CD4-positive, alpha-beta T cell treated with Interleukin-6 for 4 hours (primary cell): ENCODE data around the gene TEX261.
A peak's percentile ranks its signal among the peaks of the same experiment; 100 is the strongest.
"Not testable (repeated sequence)": the region's sequence is repeated elsewhere in the genome, so short reads cannot be mapped to it uniquely, and the experiment has no call there.

Experiments used
- DNase-seq: peaks from one replicate; pipeline ENCODE4 v3.0.0-alpha.2; 2020; ENCODE audit warnings: mixed read lengths

Gene TEX261

DNA sequence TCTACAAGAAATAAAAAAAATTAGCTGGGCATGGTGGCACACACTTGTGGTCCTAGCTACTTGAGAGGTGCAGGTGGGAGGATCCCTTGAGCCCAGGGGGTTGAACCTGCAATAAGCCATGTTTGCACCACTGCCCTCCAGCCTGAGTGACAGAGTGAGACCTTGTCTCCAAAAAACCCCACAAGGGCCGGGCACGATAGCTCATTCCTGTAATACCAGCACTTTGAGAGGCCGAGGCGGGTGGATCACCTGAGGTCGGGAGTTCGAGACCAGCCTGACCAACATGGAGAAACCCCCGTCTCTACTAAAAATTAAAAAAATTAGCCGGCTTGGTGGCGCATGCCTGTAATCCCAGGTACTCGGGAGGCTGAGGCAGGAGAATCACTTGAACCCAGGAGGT lies 5.3 kb upstream of the TEX261 start:
- DNase-seq: not testable (repeated sequence)

DNA sequence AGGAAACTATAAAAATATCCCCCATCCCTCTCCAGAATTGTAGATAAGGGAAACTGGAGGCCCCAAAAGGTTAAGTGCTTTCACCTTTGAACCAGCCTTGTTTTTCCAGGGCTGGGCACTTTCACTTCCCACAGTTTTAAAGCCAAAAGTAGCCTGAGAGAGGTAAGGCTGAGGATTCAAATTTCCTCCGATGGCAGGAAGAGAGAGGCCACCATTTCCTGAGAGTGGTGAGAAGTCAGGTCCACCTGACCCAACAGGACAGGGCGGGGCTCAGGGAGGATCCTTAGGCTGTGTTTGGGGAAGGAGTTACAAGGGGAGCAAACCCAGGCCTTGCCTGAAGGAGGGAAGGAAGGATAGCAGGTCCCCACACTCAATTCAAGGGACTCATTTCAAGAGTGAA lies 4.7 kb upstream of the TEX261 start:
- no peak for DNase-seq

DNA sequence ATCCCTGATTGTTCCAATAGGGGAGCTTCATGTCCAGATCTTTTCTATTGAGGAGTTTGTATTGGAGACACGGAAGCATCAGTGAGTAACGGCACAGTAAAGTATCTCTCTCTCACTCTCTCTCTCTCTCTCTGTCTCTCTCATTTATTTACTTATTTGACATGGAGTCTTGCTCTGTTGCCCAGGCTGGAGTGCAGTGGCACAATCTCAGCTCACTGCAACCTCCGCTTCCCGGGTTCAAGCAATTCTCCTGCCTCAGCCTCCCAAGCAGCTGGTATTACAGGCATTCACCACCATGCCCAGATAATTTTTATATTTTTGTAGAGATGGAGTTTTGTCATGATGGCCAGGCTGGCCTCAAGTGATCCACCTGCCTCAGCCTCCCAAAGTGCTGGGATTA lies 4.2 kb upstream of the TEX261 start:
- DNase-seq: not testable (repeated sequence)

DNA sequence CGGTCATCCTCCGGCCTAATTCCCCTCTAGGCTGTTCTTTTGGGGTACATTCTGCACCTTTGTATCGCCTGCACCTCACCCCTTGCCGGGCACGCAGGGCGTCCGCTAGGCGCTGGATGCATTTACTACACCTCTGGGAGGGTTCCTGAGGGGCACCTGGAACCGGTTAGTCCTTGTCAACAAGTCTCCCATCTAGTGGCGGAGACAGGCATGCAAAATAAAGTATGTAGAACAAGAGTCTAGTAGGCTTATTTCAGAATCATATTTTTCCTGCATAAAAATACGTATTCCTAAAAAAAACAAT lies 705 bp upstream of the TEX261 start:
- peak; percentile 73 for DNase-seq

DNA sequence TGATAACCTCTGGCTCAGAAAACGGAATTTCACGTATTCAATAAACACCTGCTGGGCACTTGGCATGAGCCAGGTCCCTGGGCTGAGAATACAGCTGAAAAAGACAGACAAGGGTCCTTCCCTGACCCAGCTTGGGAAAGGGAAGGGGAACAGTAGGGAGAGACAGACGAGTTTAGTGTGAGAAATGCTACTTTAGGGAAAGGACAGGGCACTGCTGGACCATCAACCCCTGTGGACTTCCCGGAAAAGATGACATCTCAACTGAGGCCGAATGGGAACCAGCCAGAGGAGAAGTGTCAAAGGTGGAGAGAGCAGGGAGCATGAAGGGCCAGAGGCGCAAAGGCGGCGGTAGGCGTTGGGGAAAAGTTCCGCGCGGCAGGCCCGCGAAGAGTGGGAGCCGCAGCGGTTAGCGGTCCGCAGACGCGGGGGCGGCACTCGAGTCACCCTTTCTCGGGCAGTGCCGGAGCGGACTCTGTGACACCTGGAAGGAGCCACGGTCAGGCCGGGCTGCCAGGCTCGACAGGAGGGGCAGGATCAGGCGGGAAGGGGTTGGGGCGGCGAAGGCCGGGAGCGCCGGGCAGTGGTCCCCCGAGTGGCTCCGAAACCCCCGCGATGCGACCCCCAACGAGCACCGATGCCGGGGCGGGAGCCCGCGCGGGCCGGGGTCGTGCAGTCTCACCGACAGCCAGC lies 519 bp downstream of the TEX261 start:
- peak; percentile 35 for DNase-seq

DNA sequence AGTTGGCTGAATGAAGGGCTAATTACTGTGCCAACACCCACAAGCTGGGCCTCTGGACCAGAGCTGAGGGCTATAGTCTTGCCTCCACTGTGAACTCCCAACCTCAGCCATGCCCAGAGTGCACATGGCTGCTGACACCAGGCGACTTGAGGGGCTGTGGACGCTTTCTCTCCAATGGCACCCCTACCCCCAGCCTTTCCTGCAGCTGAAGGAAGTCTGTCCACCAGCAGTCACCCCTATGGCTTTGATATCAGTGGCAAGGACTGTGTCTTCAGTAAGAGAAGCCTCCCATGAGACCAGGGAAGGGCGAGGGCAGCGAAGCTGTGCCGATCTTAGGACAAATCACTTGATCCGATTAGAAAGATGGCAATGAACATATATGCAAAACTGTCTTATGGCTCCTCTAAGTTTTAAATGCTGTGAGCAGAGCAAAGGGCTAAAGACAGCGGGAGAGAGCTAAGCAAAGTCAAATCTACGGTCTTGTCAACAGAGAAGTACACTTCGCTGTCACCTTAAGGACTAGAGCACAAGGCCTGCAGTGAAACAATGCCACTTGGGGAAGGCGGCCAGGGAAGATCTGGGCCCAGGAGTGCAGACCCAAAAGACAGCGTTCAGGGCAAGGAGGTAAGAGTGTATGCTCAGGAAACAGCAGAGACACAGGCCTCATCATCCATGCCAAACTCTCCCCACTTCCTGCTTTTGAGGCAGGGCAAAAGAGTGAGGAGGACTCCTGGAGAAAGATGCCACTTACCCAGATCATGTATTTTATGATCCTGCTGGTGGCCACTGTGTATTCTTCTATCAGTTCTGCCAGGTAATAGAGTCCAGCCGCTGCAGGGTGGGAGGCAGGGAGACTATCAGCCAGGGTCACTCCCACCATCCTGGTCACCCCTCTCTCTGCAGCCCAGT lies 1.5 kb downstream of the TEX261 start:
- DNase-seq: no peak

DNA sequence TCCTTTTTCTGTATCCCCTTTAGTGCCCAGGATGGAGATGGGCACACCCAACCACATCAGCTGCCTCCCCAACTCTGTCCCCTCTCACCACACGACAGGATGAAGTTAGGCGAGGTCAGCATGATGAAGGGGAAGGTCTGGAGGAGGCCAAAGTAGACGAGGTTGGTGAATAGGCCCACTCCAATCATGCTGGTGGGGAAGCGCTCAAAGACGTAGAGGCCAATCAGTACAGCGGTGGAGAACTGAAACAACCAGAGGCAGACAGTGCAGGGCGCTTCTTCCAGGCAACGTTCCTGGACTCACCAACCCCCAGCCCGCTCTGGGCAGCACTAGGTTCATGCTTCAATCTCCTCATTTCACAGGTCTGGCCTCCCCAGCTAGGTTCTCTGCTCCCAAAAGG lies 2.9 kb downstream of the TEX261 start:
- DNase-seq: no peak

DNA sequence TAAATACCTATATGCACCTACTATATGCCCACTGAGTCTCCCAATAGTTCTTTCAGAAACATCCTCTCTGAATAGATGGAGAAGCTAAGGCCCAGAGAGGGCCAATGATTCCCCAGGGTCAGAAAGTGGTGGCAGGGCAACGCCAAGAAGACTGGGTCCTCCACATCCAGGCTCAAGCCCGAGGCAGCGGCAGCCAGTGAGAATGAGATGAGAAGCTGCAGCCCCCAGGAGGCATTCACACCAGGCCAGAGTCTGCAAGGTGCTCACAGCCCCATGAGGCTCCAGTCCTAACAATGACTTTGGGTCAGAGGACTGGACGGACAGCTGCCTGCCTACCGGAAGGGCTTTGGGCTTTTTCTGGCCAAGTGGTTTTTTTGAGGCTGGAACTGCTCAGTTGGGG lies 3.5 kb downstream of the TEX261 start:
- no peak for DNase-seq

DNA sequence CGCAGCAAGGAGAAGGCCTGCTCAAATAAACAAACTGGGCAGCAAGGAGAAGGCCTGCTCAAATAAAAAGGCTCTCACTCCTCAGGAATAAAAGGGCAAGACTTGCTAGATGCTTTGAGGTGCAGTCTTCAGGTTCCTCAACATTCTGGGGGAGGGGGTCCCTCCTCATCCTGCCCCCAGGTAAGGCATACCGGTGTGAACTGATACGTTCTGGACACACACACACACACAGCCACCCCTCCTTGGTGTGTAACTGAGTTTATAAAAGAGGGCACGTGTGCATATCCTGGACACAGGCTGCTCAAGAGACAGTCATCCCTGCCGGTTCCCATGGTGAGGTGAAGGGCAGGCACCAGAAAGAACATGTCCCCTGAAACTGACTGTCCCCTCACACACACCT lies 4.5 kb downstream of the TEX261 start:
- no peak for DNase-seq

DNA sequence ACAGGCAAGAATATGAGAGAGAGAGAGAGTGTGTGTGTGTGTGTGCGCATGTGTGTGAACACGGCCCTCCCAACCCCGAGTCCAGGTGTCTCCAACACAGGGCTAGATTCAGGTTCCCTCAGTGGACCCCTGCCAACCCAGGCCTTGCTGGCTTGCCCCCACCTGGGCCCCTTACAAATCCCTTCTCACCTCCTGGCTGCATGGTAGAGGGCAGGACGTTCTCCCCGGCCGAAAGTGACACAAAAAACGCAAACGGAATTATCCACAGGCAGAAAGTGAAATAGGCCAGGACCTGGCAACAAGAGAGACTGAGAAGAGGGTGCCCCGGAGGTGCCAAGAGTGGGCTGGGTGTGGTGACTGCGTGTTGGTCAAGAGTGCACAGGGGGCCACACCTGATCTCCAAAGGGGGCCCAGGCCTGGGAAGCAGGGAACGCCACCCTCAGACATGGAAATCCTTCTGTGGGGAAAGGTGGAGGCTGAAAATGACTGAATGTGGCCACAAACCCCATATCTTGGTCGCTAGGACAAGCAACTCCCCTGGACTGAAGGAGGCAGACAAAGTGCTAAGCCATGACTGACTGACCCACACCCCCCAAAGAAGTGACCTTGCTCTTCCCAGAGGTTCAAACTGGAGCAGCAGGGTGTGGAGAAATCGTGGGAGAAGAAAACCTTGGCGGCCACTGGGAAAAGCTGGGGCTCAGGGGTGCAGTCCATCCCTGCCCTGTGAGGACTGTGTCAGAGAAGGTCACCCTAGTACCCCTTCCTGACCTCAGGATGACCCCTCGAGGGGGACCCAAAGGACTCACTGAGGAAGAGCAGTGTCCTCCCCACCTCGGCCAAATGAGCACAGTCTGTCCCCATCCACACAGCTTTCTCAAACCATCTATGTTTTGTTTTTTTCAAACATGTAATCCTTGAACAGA lies 5.7 kb downstream of the TEX261 start:
- DNase-seq: no peak

DNA sequence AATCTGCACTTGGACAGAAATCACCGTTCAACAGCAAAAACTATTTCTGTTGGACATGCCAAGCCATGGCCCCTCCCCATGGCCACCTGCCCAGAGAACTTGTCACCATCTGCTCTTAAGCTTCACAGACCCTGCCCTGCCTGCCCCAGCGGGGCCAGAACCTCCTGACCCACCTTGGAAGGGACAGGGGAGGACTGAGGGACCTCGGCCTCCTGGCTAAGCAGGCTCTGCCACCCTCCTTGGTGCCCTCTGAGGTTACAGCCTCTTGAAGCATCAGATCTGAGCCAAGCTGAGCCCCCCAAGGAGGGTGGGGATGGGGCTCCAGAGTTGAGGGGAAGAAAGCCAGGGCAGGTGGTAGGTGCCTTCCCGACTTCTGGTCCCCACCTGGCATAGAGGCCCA lies 6.5 kb downstream of the TEX261 start:
- no peak for DNase-seq

DNA sequence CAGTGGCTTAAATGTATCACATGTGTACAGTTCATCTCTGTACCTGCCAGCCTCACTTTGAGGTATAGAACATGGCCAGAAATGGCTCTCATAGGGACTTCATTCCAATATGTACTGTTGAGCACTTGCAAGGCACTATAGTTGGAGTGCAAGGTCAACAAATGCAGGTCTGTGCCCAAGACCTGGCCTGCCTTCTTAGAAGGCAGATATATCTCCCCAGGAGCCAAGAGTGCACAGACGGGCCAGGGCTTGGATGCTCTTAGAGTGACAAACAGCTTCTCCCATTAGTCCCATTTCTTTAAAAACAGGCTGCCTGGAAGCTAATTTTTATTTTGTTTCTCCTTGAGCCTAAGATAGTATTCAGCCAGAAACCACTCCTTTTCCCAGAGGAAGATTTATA lies 7.3 kb downstream of the TEX261 start:
- DNase-seq: no peak

DNA sequence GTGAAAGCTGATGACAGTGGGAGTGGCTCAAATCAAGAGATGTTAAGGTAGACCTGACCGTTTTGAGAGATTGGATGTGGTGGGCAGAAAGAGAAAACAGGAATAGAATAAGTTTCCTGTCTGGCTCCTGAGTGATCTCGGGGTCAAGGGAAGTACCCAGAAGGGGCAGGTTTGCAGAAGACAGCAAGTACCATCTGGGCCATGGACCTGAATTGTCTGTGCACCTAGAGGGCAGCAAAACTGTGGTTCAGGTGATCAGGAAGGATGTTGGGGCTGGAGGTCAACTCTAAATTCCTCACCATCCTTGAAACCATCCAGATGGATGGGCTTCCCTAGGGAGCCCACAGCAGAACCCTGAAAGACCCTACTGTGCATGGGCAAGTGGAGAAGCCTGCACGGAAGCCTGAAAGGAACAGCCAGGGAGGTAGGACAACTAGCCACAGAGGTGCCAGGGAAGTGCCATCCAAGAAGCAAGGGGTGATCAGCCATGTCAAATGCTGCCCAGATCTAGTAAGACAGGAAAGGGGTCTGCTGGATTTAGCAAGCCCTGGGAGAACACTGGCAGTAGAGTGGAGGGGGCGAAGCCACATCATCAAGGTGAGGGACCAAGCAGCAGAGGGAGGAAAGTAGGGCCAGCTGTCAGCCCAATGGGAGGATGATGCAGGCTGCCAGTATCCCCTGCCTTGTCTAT lies 8.0 kb downstream of the TEX261 start:
- DNase-seq: no peak

DNA sequence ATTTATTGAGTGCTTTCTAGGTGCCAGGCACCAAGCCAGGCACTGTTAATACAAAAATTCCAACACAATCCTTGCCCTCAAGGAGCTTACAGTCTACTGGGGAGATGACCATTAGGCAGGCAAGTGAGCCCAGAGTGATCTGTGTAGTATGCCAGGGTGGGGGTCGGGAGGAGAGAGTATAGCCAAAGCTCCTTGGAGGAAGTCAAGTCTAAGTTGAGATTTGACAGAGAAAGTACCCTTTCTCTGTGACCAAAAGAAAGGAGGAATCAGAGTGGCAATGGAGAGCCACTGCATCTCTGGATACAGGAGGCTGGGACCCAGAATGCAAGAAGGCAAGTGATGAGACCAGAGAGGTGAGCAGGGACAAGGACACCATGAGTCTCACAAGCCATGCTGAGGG lies 8.7 kb downstream of the TEX261 start:
- no peak for DNase-seq

DNA sequence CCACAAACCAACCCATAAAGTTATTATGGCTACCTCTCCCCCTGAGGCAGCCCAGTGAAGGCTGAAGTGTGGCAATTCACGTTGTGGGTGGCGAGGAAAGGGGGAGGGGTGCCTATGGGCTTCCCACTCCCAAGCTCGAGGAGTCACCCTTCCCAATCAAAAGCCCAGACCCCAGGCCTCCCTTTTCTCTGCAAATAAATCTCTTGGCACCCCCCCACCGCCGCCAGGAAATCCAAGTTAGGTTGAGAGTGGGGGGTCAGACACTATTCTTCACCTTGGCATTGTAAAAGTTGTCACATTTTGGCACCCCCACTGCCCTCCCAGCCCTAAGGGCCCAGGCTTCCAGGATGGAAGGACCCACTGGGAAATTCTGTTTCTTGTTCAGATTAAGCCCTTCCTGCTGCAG lies 9.4 kb downstream of the TEX261 start:
- no peak for DNase-seq

DNA sequence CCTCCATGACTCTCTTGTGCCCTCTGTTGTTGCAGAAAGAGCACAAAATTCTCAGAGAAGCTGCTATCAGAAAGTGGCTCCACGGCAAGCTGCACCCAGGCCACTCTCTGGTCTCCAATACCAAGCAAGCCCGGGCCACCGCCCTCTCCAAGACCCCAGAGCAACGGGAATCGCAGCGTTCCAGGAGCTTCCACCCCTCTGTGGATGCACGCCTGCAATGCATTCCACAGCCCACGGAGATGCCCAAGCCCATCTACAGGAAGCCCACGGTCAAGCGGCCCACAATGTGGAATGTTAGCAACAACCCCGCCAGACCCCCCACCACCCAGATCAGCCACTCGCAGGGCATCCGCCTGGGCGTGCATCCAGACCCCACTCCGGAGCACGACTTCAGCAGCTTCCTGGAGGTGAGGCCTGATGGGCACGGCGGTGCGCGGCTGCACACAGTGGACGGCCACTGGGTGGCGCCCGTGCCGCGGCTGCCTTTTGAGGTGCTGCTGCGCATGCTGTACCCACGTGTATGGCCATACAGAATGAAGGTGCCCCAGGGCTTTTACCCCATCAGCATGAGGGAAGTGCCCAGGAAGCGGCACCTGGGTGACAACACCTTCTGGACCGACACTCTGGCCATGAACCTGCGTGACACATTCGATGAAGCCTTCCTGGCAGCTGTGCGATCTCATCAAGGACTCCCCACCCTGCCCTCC lies 9.9 kb downstream of the TEX261 start:
- DNase-seq: peak; percentile 87

DNA sequence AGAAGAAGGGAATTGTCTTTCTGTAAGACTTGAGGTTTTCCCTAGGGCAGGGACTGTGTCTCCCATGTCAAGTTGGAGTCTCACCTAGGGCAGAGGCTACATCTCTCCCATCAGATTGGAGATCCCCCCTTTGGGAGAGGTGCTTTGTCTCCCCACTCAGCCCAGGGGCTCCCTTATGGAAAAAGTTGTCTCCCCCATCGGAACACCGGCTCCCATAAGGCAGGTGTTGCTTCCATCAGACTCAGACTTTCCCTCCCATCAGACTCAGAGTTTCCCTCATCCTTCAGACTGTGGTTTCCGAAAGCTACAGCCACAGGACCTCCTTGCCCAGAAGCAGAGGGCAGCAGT lies 10.5 kb downstream of the TEX261 start:
- DNase-seq: no peak

DNA sequence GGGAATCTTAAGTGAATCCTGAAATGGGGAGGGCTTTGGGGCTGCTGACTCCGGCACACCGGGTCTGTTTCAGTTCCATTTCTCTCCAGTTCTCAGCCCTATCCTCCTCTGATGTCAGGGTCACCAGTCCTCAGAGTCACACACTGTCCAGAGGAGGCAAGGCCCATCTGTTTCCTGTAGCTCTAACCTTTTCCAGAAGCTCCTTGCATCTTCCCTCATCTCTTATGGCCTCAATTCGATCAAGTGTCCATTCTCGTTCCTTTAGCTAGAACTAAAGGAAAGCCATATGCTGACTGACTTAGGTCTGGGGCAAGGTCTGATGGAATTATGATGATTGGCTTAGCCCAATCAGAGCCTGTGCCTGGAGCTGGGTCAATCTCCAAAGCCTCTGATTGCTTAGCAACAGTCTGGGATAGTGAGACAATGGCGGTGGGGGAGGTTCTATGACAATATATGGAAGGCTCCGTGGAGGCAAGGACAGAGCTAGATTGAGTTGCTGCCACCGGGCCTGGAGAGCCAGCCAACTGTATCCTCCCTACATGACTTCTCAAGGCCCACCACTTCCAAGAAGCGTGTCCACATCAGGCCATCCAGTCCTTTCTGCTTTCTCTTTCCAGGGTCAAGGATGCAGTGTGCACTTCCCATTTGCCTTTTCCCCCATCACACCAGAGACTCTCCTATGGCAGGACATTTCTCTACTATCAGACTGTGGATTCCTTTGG lies 11.0 kb downstream of the TEX261 start:
- no peak for DNase-seq

DNA sequence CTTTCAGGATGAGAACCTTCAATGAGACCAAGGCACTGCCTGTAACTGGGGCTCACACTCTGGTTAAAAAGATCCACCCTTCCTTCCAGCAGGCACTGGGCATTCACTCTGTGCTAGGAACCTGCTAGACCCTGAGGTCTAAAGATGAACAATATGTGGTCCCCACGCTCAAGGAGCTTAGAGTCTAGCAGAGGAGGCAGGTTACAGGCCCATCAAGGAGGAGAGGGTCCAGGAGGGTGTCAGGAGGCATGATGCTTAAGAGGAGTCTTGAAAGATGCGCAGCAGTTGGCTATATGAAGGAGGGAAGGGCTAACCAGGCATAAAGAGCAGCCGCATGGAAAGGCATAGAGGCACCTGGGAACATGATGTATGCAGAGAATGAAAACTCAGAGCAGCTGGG lies 11.7 kb downstream of the TEX261 start:
- DNase-seq: no peak

DNA sequence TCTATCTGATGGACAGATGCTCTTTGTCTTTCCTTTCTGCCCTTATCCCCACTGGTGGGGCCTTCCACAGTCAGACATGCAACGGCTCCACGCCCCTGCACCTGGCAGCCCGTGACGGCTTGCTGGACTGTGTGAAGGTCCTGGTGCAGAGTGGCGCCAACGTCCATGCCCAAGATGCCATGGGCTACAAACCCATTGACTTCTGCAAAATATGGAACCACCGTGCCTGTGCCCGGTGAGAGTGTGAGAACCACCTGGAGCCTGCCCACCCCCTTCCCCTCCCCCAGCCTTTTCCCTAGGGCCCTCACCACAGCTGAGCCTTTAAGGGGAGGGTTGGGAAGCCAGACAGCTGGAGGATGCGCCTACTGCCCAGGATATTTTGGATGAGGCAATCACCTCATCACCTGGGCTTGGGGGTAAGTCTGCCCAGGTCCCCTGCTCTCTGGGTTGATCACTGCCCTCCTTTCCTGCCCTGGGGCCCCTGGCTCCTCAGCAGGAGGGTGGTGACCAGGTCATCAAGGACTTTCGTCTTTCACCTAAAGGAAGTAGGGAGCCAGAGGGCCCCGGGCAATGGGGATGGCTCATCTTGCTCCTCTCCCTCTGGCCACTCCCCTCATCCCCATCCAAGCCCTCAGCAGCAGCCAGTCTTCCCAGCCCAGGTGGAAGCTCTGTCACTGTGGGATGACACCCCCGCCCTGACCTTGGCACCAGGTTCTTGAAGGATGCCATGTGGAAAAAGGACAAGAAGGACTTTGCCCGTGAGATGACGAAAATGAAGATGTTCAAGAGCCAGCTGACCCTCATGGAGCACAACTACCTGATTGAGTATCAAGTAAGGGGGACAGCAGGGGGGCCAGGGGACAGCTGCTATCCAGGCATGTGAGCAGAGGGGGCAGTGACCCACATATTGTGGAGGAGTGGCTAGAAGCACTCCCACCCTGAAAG lies 12.5 kb downstream of the TEX261 start:
- DNase-seq: no peak
